Neuronal stem cell (in vitro differentiated cells): ENCODE results near the gene PHLDA1.

Source experiments
- DNase-seq: peaks from one replicate; pipeline ENCODE4 v3.0.0-alpha.2; 2013; ENCODE audit warnings: low spot score
- H2AFZ ChIP-seq: one replicate; pipeline ENCODE4 v1.6.1; 2013; ENCODE audit warnings: mild to moderate bottlenecking, low read length, inconsistent platforms
- H2AK5ac ChIP-seq: 2 replicates; pipeline ENCODE4 v1.6.1; 2013; ENCODE audit warnings: low read depth, mild to moderate bottlenecking, inconsistent platforms, low read length, moderate library complexity, mixed read lengths
- H2BK120ac ChIP-seq: 2 replicates; pipeline ENCODE4 v1.6.1; 2013; ENCODE audit warnings: low read depth, mild to moderate bottlenecking, inconsistent platforms, low read length, moderate library complexity, mixed read lengths
- H2BK12ac ChIP-seq: one replicate; pipeline ENCODE4 v1.6.1; 2013; ENCODE audit warnings: low read length, inconsistent platforms
- H2BK15ac ChIP-seq: 2 replicates; pipeline ENCODE4 v1.6.1; 2013; ENCODE audit warnings: mild to moderate bottlenecking, low read length, inconsistent platforms, mixed read lengths
- H2BK5ac ChIP-seq: one replicate; pipeline ENCODE4 v1.6.1; 2013; ENCODE audit warnings: inconsistent platforms, mild to moderate bottlenecking, low read length, moderate library complexity
- H3K14ac ChIP-seq: one replicate; pipeline ENCODE4 v1.6.1; 2013; ENCODE audit warnings: low read length, inconsistent platforms
- H3K18ac ChIP-seq: 2 replicates; pipeline ENCODE4 v1.6.1; 2013; ENCODE audit warnings: low read length, inconsistent platforms
- H3K23ac ChIP-seq: 2 replicates; pipeline ENCODE4 v1.6.1; 2013; ENCODE audit warnings: low read depth, mild to moderate bottlenecking, mixed read lengths, low read length, inconsistent platforms; ENCODE audit not compliant: poor library complexity
- H3K27ac ChIP-seq: replicated peaks from 3 replicates; pipeline ENCODE4 v1.5.1; 2013; ENCODE audit warnings: low read length, inconsistent platforms
- H3K27me3 ChIP-seq, 3 experiments: 2 replicates each; pipeline ENCODE4 v1.6.1; 2013; ENCODE audit warnings: low read length in 3 of 3, mild to moderate bottlenecking in 2 of 3, inconsistent platforms in 1 of 3, low read depth in 1 of 3, mixed read lengths in 1 of 3, moderate library complexity in 1 of 3; ENCODE audit not compliant: control insufficient read depth in 3 of 3, insufficient read depth in 3 of 3
- H3K36me3 ChIP-seq, 2 donors: replicated peaks in 1 of 2; 2 replicates each; pipeline ENCODE4 v1.6.1; 2013; ENCODE audit warnings: low read length in 2 of 2; ENCODE audit not compliant: control insufficient read depth in 2 of 2, insufficient read depth in 2 of 2
- H3K4ac ChIP-seq: 2 replicates; pipeline ENCODE4 v1.6.1; 2013; ENCODE audit warnings: inconsistent platforms, mild to moderate bottlenecking, low read length, moderate library complexity
- H3K4me1 ChIP-seq, 2 donors: 1 replicate in 1 of 2; 2 replicates in 1 of 2; pipeline ENCODE4 v1.6.1; 2013; ENCODE audit warnings: low read length in 2 of 2, low read depth in 1 of 2; ENCODE audit not compliant: control insufficient read depth in 2 of 2, insufficient read depth in 1 of 2
- H3K4me2 ChIP-seq: one replicate; pipeline ENCODE4 v1.6.1; 2013; ENCODE audit warnings: mild to moderate bottlenecking, low read length, inconsistent platforms; ENCODE audit not compliant: insufficient read depth, poor library complexity, severe bottlenecking
- H3K4me3 ChIP-seq, 2 donors: 2 replicates each; pipeline ENCODE4 v1.5.1; 2013; ENCODE audit warnings: low read length in 2 of 2, mild to moderate bottlenecking in 2 of 2, inconsistent platforms in 1 of 2, moderate library complexity in 1 of 2
- H3K79me1 ChIP-seq: one replicate; pipeline ENCODE4 v1.6.1; 2013; ENCODE audit warnings: low read depth, mild to moderate bottlenecking, inconsistent platforms, low read length, moderate library complexity
- H3K9ac ChIP-seq: one replicate; pipeline ENCODE4 v1.6.1; 2013; ENCODE audit warnings: mild to moderate bottlenecking, low read depth, low read length, inconsistent platforms; ENCODE audit not compliant: poor library complexity
- H3K9me3 ChIP-seq, 2 donors: replicated peaks in 1 of 2; 2 replicates each; pipeline versions ENCODE3 to v1.6.1; 2013; ENCODE audit warnings: low read length in 2 of 2, mild to moderate bottlenecking in 2 of 2, inconsistent platforms in 1 of 2, low read depth in 1 of 2, mixed read lengths in 1 of 2, moderate library complexity in 1 of 2; ENCODE audit not compliant: control insufficient read depth in 2 of 2, insufficient read depth in 1 of 2
- H4K8ac ChIP-seq: one replicate; pipeline ENCODE4 v1.6.1; 2013; ENCODE audit warnings: low read depth, mild to moderate bottlenecking, inconsistent platforms, low read length, moderate library complexity
- H4K91ac ChIP-seq: one replicate; pipeline ENCODE4 v1.6.1; 2013; ENCODE audit warnings: low read length, low read depth, mild to moderate bottlenecking, inconsistent platforms; ENCODE audit not compliant: poor library complexity
- WGBS, 2 donors: extraction: QIAGEN DNeasy Blood & Tissue Kit; methylation state at CpG; one replicate each; pipeline ENCODE4 v1.1.7; 2013; ENCODE audit warnings: missing lambda C conversion rate in 2 of 2, mixed read lengths in 1 of 2; ENCODE audit not compliant: insufficient read length in 2 of 2, insufficient replicate concordance in 1 of 2; ENCODE audit errors: extremely low coverage in 2 of 2; 5-methylcytosine and 5-hydroxymethylcytosine counted together

PHLDA1 gene

GRCh38 chr12:76075448-76075847, 43.9 kb upstream of the PHLDA1 start:
- no CpG with 5 or more reads among the region's 1 CpG for WGBS, 2 donors
- no peak overlapping the region for H3K27ac ChIP-seq
- peaks cover 0 to 42% of the 10 kb centered on the region in 2 donors for H3K9me3 ChIP-seq
- H3K18ac ChIP-seq, result no peak overlapping the region
- no peak overlapping the region for H3K23ac ChIP-seq
- DNase-seq, result no peak
- no peak overlapping the region for H3K9ac ChIP-seq
- peaks cover 2% of the 10 kb centered on the region for H3K79me1 ChIP-seq
- no peak overlapping the region for H2BK12ac ChIP-seq
- H3K4ac ChIP-seq, result no peak overlapping the region
- H3K4me2 ChIP-seq, result no peak overlapping the region
- H4K8ac ChIP-seq, result no peak overlapping the region
- no peak overlapping the region for H2BK5ac ChIP-seq
- no peak overlapping the region for H2BK15ac ChIP-seq
- no peak overlapping the region for H2AFZ ChIP-seq
- H3K36me3 ChIP-seq, result peaks cover 0 to 99% of the 10 kb centered on the region in 2 donors
- H4K91ac ChIP-seq, result no peak overlapping the region
- no peak overlapping the region for H3K14ac ChIP-seq
- no peak overlapping the region for H3K4me3 ChIP-seq
- H3K4me1 ChIP-seq, result peaks cover 0 to 1% of the 10 kb centered on the region in 2 donors
- H3K27me3 ChIP-seq, result no peaks in the 10 kb centered on the region
- no peak overlapping the region for H2AK5ac ChIP-seq
- no peak overlapping the region for H2BK120ac ChIP-seq

GRCh38 chr12:76074701-76075336, 43.2 kb upstream of the PHLDA1 start:
- peaks cover 0 to 3% of the 10 kb centered on the region in 2 donors for H3K4me1 ChIP-seq
- H3K4ac ChIP-seq, result no peak overlapping the region
- peaks cover 0 to 99% of the 10 kb centered on the region in 2 donors for H3K36me3 ChIP-seq
- H4K8ac ChIP-seq, result no peak overlapping the region
- H2BK120ac ChIP-seq, result no peak overlapping the region
- peaks cover 2% of the 10 kb centered on the region for H3K79me1 ChIP-seq
- no peak overlapping the region for H3K9ac ChIP-seq
- no peak overlapping the region for H4K91ac ChIP-seq
- H3K14ac ChIP-seq, result no peak overlapping the region
- no peak for DNase-seq
- WGBS, 2 donors, result no CpG with 5 or more reads among the region's 1 CpG
- no peak overlapping the region for H2BK5ac ChIP-seq
- no peak overlapping the region for H2BK15ac ChIP-seq
- H2AFZ ChIP-seq, result no peak overlapping the region
- H2BK12ac ChIP-seq, result no peak overlapping the region
- H3K4me3 ChIP-seq, result no peak overlapping the region
- no peak overlapping the region for H2AK5ac ChIP-seq
- H3K23ac ChIP-seq, result no peak overlapping the region
- no peak overlapping the region for H3K18ac ChIP-seq
- no peak overlapping the region for H3K27ac ChIP-seq
- H3K27me3 ChIP-seq, result no peaks in the 10 kb centered on the region
- peaks cover 0 to 35% of the 10 kb centered on the region in 2 donors for H3K9me3 ChIP-seq
- no peak overlapping the region for H3K4me2 ChIP-seq

- Histone ChIP-seq H4K8ac (no peak overlapping the region), H2AFZ (no peak overlapping the region), H2BK12ac (no peak overlapping the region), H3K4me2 (no peak overlapping the region), H2BK120ac (no peak overlapping the region), H3K9me3 (peaks cover 0 to 23% of the 10 kb centered on the region in 2 donors), H3K18ac (no peak overlapping the region), H2BK15ac (no peak overlapping the region), H3K9ac (no peak overlapping the region), H3K27me3 (no peaks in the 10 kb centered on the region), H2BK5ac (no peak overlapping the region), H3K4me1 (peaks cover 0 to 3% of the 10 kb centered on the region in 2 donors), H3K36me3 (peaks cover 2 to 99% of the 10 kb centered on the region in 2 donors), H3K14ac (no peak overlapping the region), H3K79me1 (peaks cover 2% of the 10 kb centered on the region), H3K4ac (no peak overlapping the region), H2AK5ac (no peak overlapping the region), H3K4me3 (no peak overlapping the region), H3K27ac (no peak overlapping the region), H4K91ac (no peak overlapping the region), H3K23ac (no peak overlapping the region)
- DNase-seq, result no peak
Observed at GRCh38 chr12:76073561-76073960, 42.0 kb upstream of the PHLDA1 start.

GRCh38 chr12:76072568-76072967, 41.0 kb upstream of the PHLDA1 start:
- Histone ChIP-seq H3K27ac (no peak overlapping the region), H3K4ac (no peak overlapping the region), H4K8ac (no peak overlapping the region), H3K79me1 (peaks cover 2% of the 10 kb centered on the region), H3K4me2 (no peak overlapping the region), H2AK5ac (no peak overlapping the region), H3K4me3 (no peak overlapping the region), H3K9me3 (peaks cover 0 to 16% of the 10 kb centered on the region in 2 donors), H3K14ac (no peak overlapping the region), H3K9ac (no peak overlapping the region), H3K4me1 (peaks cover 0 to 1% of the 10 kb centered on the region in 2 donors), H4K91ac (no peak overlapping the region), H3K27me3 (no peaks in the 10 kb centered on the region), H2BK5ac (no peak overlapping the region), H2BK120ac (no peak overlapping the region), H3K18ac (no peak overlapping the region), H2BK12ac (no peak overlapping the region), H3K36me3 (peaks cover 2 to 99% of the 10 kb centered on the region in 2 donors), H3K23ac (no peak overlapping the region), H2AFZ (no peak overlapping the region), H2BK15ac (no peak overlapping the region)
- WGBS, 2 donors, result no CpG with 5 or more reads among the region's 3 CpGs
- no peak for DNase-seq
